Measurements from ENCODE around the gene DDX27. TPM values are rescaled to one million over a fixed set of nuclear protein-coding genes. Genes with fewer than 3 reads are reported as not detected.
"Not testable (repeated sequence)": the region's sequence is repeated elsewhere in the genome, so short reads cannot be mapped to it uniquely, and the experiment has no call there.

DDX27 gene
- total and polyA plus RNA-seq, 2 of the 13 experiments (the other 11 are each of a cell fraction or from before 2014, with no cell fraction given), result 42.6 to 72.8 TPM

- peak; percentile 78 for TF ChIP-seq ZNF276 (CRISPR knock-in tag; IDR thresholded peaks at IDR 0.05; ENCODE audit: low read depth)
- peak; percentile 21; the same call in 1 of the 2 replicates for TF ChIP-seq ZNF574 (CRISPR knock-in tag; IDR thresholded peaks at IDR 0.05)
- TF ChIP-seq ARID4A (CRISPR knock-in tag; IDR thresholded peaks at IDR 0.05; ENCODE audit: borderline replicate concordance), result 0 out of 2 replicates have a peak, but pooled peaks have one; percentile 28
- TF ChIP-seq ZSCAN29 (CRISPR knock-in tag; conservative IDR thresholded peaks at IDR 0.05), result peak; percentile 49; the same call in 1 of the 2 replicates
- TF ChIP-seq MIER3 (CRISPR knock-in tag; IDR thresholded peaks at IDR 0.05; ENCODE audit: borderline replicate concordance), result 0 out of 2 replicates have a peak, but pooled peaks have one; percentile 22
- TF ChIP-seq ZNF230 (CRISPR knock-in tag; IDR thresholded peaks at IDR 0.05), result 0 out of 2 replicates have a peak, but pooled peaks have one; percentile 75
- TF ChIP-seq RARG (CRISPR knock-in tag; IDR thresholded peaks at IDR 0.05; ENCODE audit: low read depth), result 0 out of 2 replicates have a peak, but pooled peaks have one; percentile 57
- not testable (repeated sequence) for TF ChIP-seq MAZ (IDR thresholded peaks at IDR 0.05; ENCODE audit: borderline replicate concordance, low read depth, low read length); SOX6 (IDR thresholded peaks at IDR 0.05); ATF7 (IDR thresholded peaks at IDR 0.05)
- 0 out of 2 replicates have a peak, but pooled peaks have one; percentile 29 for TF ChIP-seq MAZ (CRISPR knock-in tag; IDR thresholded peaks at IDR 0.05; ENCODE audit: low read depth)
- peak; percentile 56; the same call in 1 of the 2 replicates for TF ChIP-seq ZNF510 (CRISPR knock-in tag; IDR thresholded peaks at IDR 0.05; ENCODE audit: low read depth)
- TF ChIP-seq ZNF362 (CRISPR knock-in tag; IDR thresholded peaks at IDR 0.05; ENCODE audit: borderline replicate concordance), result peak; percentile 62; the same call in 1 of the 2 replicates
- peak; percentile 35; the same call in 1 of the 2 replicates for TF ChIP-seq SOX6 (CRISPR knock-in tag; IDR thresholded peaks at IDR 0.05)
- peak; percentile 79 for TF ChIP-seq BHLHE40 (IDR thresholded peaks at IDR 0.05; ENCODE audit: low read length)
- TF ChIP-seq ATF7 (CRISPR knock-in tag; IDR thresholded peaks at IDR 0.05), result 0 out of 2 replicates have a peak, but pooled peaks have one; percentile 35
- 0 out of 2 replicates have a peak, but pooled peaks have one; percentile 4 for TF ChIP-seq SIN3A (IDR thresholded peaks at IDR 0.05; ENCODE audit: borderline replicate concordance, low read depth, low read length)
- TF ChIP-seq PAF1 (CRISPR knock-in tag; IDR thresholded peaks at IDR 0.05), result peak; percentile 64; the same call in 1 of the 2 replicates
- peak; percentile 39; the same call in 1 of the 2 replicates for TF ChIP-seq SALL1 (CRISPR knock-in tag; IDR thresholded peaks at IDR 0.05)
- TF ChIP-seq CAMTA2 (CRISPR knock-in tag; IDR thresholded peaks at IDR 0.05; ENCODE audit: borderline replicate concordance), result peak; percentile 71; the same call in 1 of the 2 replicates
Observed at GRCh38 chr20:49184084-49184501, 35.1 kb upstream of the DDX27 start (continued).
